OCI-LY7 (cell line): ENCODE data around the gene TPM2. TPM values are rescaled to one million over a fixed set of nuclear protein-coding genes. Genes with fewer than 3 reads are reported as not detected.

Source experiments
- BruUV-seq: library from RNA; stranded (reverse); fragments of 400-500 nt; replicated peaks from 2 replicates; lab custom pipeline; 2021; lab: Mats Ljungman, UMichigan
- CTCF ChIA-PET: fragments of 300-600 bp; sonication (Branson Sonifier 250); formaldehyde crosslinking; loops from one replicate; lab custom pipeline; 2022; ENCODE audit warnings: antibody characterized with exemption; ENCODE audit not compliant: unreplicated experiment; lab: Charles Lee
- POLR2A ChIA-PET: fragments of 300-600 bp; sonication (Branson Sonifier 250); formaldehyde crosslinking; loops from one replicate; lab custom pipeline; 2022; ENCODE audit warnings: antibody characterized with exemption; lab: Charles Lee
- DNase-seq: peaks from one replicate; pipeline ENCODE4 v3.0.0-alpha.2; 2015; ENCODE audit warnings: low spot score
- H2AFZ ChIP-seq: fragments of 200-600 bp; sonication (generic), shearing (Covaris generic); 2 replicates; pipeline ENCODE4 v1.6.1; 2014; ENCODE audit warnings: mild to moderate bottlenecking, antibody characterized with exemption, low read length, moderate library complexity
- H3K27ac ChIP-seq: fragments of 200-600 bp; sonication (generic); 2 replicates; pipeline ENCODE4 v1.5.1; 2014; ENCODE audit warnings: mixed run types, low read depth, mild to moderate bottlenecking, moderate library complexity, low read length, inconsistent platforms; ENCODE audit not compliant: poor library complexity, severe bottlenecking
- H3K36me3 ChIP-seq: fragments of 200-600 bp; sonication (generic); 2 replicates; pipeline ENCODE4 v1.6.1; 2014; ENCODE audit warnings: mild to moderate bottlenecking, antibody characterized with exemption, low read length, moderate library complexity, mixed read lengths; ENCODE audit not compliant: insufficient read depth
- H3K4me1 ChIP-seq: fragments of 200-600 bp; sonication (generic); 2 replicates; pipeline ENCODE4 v1.5.1; 2014; ENCODE audit warnings: mild to moderate bottlenecking, low read length; ENCODE audit not compliant: insufficient read depth, poor library complexity, severe bottlenecking
- H3K4me2 ChIP-seq: fragments of 200-600 bp; sonication (generic); 2 replicates; pipeline ENCODE4 v1.6.1; 2014; ENCODE audit warnings: mild to moderate bottlenecking, low read length
- H3K4me3 ChIP-seq: fragments of 200-600 bp; sonication (generic); 2 replicates; pipeline ENCODE4 v1.5.1; 2014; ENCODE audit warnings: mild to moderate bottlenecking, low read depth, low read length; ENCODE audit not compliant: poor library complexity, severe bottlenecking
- H3K79me2 ChIP-seq: fragments of 200-600 bp; sonication (generic); 2 replicates; pipeline ENCODE4 v1.6.1; 2016; ENCODE audit warnings: low read depth, mild to moderate bottlenecking, low read length, moderate library complexity, mixed read lengths; ENCODE audit not compliant: insufficient read depth
- H3K9me2 ChIP-seq: fragments of 200-600 bp; sonication (generic); 2 replicates; pipeline ENCODE4 v1.6.1; 2016; ENCODE audit warnings: mild to moderate bottlenecking, low read length, mixed read lengths; ENCODE audit not compliant: insufficient read depth
- H3K9me3 ChIP-seq: fragments of 200-600 bp; sonication (generic); 2 replicates; pipeline ENCODE4 v1.6.1; 2014; ENCODE audit warnings: mild to moderate bottlenecking, mixed run types, low read length, mixed read lengths
- H4K20me1 ChIP-seq: fragments of 200-600 bp; sonication (generic); 2 replicates; pipeline ENCODE4 v1.6.1; 2014; ENCODE audit warnings: mild to moderate bottlenecking, antibody characterized with exemption, low read length, moderate library complexity, mixed read lengths; ENCODE audit not compliant: insufficient read depth
- CTCF ChIP-seq: fragments of 200-600 bp; sonication (generic); conservative IDR thresholded peaks from 2 replicates; pipeline ENCODE4 v1.5.1; 2014; ENCODE audit warnings: mild to moderate bottlenecking, antibody characterized with exemption, low read length, moderate library complexity, mixed read lengths
- EZH2phosphoT487 ChIP-seq: fragments of 200-600 bp; sonication (generic); IDR thresholded peaks from 2 replicates; pipeline ENCODE4 v1.6.1; 2018; ENCODE audit warnings: low read depth, borderline replicate concordance, mild to moderate bottlenecking, mixed run types, antibody characterized with exemption, low read length, moderate library complexity, mixed read lengths
- intact Hi-C: fragments of 100-400 bp; cut with micrococcal nuclease; formaldehyde crosslinking; loops from one replicate; pipeline ENCODE4 v1.10.0; 2022; ENCODE audit not compliant: unreplicated experiment
- total RNA-seq, 2 experiments: library from RNA; depleted of rRNA in 1 of 2; stranded (reverse); fragments of >200 nt in 1 of 2; shearing (Covaris generic) in 1 of 2; gene quantifications; 2 replicates each; pipeline ENCODE4 v1.2.3, GENCODE V29; 2014 to 2022

TPM2 gene
- total RNA-seq, 2 experiments from 2014 or later: 2.5 TPM; not detected in 1

GRCh38 chr9:35650341-35651158, 39.2 kb downstream of the TPM2 start, which contains the start of gene SIT1:
Gene SIT1 (minus strand): TSS chr9:35650931. CDS start chr9:35650853, 78 bp downstream.
- H3K27ac ChIP-seq: peak within 1 kb of the TSS; percentile 89
- H3K4me2 ChIP-seq: peak within 1 kb of the TSS; percentile 78
- intact Hi-C loops: no loop called here

GRCh38 chr9:35649431-35650340, 40.0 kb downstream of the TPM2 start:
- Histone ChIP-seq H3K4me3 (peak overlapping the region; percentile 92), H3K27ac (peak overlapping the region; percentile 89), H3K4me1 (peaks cover 71% of the 10 kb centered on the region), H3K4me2 (peak overlapping the region; percentile 78), H2AFZ (no peak overlapping the region; the same call in 1 of the 2 replicates), H4K20me1 (no peaks in the 10 kb centered on the region), H3K9me3 (no peaks in the 10 kb centered on the region), H3K79me2 (peaks cover 35% of the 10 kb centered on the region; the same call in 1 of the 2 replicates), H3K9me2 (no peaks in the 10 kb centered on the region), H3K36me3 (peaks cover 23% of the 10 kb centered on the region)
- ChIA-PET CTCF (interaction anchor here (0.5 to 1.7 kb wide), 5 partner anchors 11 to 660 kb away, joined by 3 to 9 read pairs (median 5); partner anchors contain the start of genes DNAJB5, GBA2 and RGP1), POLR2A (interaction anchor here (0.7 to 7.6 kb wide), 15 partner anchors 8 to 114 kb away, joined by 3 to 110 read pairs (median 6); partner anchors contain the start of genes ARHGEF39, CCDC107, CD72 and CREB3)
- intact Hi-C loops: loop anchor here (1.0 kb wide), 1 partner anchor 45 kb away; no protein-coding TSS in a partner anchor
- TF ChIP-seq CTCF (no peak), EZH2phosphoT487 (no peak)
- peak; percentile 67 for DNase-seq
- TSS peak; percentile 82 for BruUV-seq

More at GRCh38 chr9:35650341-35651158, 39.2 kb downstream of the TPM2 start, which contains the start of gene SIT1:
- Histone ChIP-seq H2AFZ (peak within 1 kb of the TSS; percentile 33), H3K4me1 (peaks cover 66% of the 10 kb centered on the region), H4K20me1 (no peaks in the 10 kb centered on the region), H3K9me2 (no peaks in the 10 kb centered on the region), H3K36me3 (peaks cover 23% of the 10 kb centered on the region), H3K79me2 (peaks cover 34% of the 10 kb centered on the region; the same call in 1 of the 2 replicates), H3K9me3 (no peaks in the 10 kb centered on the region), H3K4me3 (peak within 1 kb of the TSS; percentile 92)
- ChIA-PET CTCF (interaction anchor here (0.6 to 1.5 kb wide), 6 partner anchors 31 to 98 kb away, joined by 3 to 9 read pairs (median 4); partner anchors contain the start of genes GBA2 and RGP1), POLR2A (interaction anchor here (0.7 to 7.6 kb wide), 13 partner anchors 11 to 114 kb away, joined by 3 to 110 read pairs (median 4); partner anchors contain the start of genes ARHGEF39, CD72, CREB3 and TLN1)
- no TSS peak for BruUV-seq
- DNase-seq: peak; percentile 82
- no peak for TF ChIP-seq CTCF
- TF ChIP-seq EZH2phosphoT487: no peak
